Fibroblast of pulmonary artery (primary cell): ENCODE data around the gene MYLK.
A peak's percentile ranks its signal among the peaks of the same experiment; 100 is the strongest.

ENCODE experiments used
- DNase-seq: peaks from one replicate; pipeline ENCODE4 v3.0.0-alpha.2; 2010; ENCODE audit warnings: low read depth
- H3K4me3 ChIP-seq: replicated peaks from 2 replicates; pipeline ENCODE4 v1.5.1; 2011; ENCODE audit warnings: low read depth, mild to moderate bottlenecking, control low read depth, low read length, moderate library complexity
- TF ChIP-seq, protein P1 (sequence below): IDR thresholded peaks from 2 replicates; pipeline ENCODE4 v1.5.1; 2011; ENCODE audit warnings: mild to moderate bottlenecking, control low read depth, low read length, inconsistent platforms; ENCODE audit errors: missing control alignments

The MYLK gene

DNA sequence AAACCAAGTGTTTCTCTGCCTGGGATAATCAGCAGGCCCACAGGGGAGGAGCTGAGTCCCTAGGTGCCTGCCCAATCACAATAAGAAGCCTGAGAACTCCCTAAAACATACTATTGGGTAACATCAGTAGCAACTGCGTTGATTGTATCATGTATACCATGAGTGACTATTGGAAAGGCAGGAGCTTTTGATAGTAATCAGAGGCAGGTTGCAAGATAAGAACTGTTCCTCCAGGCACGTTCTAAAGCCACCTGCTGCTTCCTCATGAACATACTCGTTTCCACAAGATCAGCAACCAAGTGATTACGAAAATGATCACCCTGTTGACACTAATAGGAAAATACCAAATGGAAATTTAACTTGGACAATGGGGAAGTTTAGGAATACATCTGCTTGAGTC is 6.7 kb downstream of the MYLK start:
- no peak for DNase-seq
- H3K4me3 ChIP-seq = no peak overlapping the region
- TF ChIP-seq, protein P1, sequence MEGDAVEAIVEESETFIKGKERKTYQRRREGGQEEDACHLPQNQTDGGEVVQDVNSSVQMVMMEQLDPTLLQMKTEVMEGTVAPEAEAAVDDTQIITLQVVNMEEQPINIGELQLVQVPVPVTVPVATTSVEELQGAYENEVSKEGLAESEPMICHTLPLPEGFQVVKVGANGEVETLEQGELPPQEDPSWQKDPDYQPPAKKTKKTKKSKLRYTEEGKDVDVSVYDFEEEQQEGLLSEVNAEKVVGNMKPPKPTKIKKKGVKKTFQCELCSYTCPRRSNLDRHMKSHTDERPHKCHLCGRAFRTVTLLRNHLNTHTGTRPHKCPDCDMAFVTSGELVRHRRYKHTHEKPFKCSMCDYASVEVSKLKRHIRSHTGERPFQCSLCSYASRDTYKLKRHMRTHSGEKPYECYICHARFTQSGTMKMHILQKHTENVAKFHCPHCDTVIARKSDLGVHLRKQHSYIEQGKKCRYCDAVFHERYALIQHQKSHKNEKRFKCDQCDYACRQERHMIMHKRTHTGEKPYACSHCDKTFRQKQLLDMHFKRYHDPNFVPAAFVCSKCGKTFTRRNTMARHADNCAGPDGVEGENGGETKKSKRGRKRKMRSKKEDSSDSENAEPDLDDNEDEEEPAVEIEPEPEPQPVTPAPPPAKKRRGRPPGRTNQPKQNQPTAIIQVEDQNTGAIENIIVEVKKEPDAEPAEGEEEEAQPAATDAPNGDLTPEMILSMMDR = no peak

DNA sequence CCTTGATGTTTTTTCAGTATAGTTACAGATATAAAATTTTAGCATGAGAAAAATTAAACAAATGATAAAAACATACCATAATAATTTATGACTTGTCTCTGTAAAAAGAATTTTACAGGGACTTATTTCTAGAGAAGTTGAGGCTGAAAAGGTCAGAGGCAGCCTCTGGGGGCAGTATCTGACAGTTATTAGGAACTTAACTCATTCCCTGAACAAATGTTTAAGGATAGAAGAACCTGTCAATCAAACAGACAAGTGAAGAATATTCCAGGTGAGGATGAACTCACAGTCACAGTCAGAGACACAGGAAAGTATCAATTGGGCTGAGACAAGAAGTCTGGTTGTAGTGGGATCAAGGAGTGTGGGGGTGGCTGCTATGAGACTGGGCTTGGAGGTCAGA is 7.3 kb downstream of the MYLK start:
- TF ChIP-seq, protein P1 = peak; percentile 15
- no peak overlapping the region for H3K4me3 ChIP-seq
- no peak for DNase-seq

DNA sequence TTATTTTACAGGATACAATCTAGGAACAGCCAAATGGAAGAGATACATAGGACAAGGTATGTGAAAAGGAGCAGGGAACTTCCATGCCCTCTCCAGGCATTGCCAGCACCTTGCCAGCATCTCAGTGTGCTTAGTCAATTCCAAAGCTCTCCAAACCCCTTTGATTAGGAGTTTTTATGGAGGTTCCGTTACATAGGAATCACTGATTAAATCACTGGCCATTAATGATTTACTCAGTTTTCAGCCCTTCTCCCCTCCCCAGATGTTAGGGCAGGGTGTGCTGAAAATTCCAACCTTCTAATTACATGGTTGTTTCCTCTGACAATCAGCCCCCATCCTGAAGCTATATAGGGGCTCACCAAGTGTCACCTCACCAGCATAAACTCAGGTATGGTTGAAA is 11.5 kb downstream of the MYLK start:
- no peak overlapping the region for H3K4me3 ChIP-seq
- no peak for DNase-seq
- TF ChIP-seq, protein P1 = no peak

DNA sequence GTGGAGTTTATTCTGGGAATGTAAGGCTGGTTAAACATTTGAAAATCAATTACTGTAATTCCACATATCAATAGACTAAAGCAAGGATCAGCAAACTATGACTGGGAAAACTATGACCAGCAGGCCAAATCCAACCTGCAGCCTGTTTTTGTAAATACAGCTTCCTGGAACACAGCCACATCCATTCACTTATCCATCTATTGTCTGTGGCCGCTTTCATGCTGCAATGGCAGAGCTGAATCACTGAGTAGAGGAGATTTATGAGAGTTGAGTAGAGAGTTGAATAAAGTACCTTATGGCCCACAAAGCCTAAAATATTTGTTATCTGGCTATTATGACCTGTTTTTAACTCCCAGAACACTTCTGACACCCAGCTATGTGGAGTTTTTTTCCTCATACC is 12.2 kb downstream of the MYLK start:
- TF ChIP-seq, protein P1 = no peak
- peak; percentile 38 for DNase-seq
- no peak overlapping the region for H3K4me3 ChIP-seq

DNA sequence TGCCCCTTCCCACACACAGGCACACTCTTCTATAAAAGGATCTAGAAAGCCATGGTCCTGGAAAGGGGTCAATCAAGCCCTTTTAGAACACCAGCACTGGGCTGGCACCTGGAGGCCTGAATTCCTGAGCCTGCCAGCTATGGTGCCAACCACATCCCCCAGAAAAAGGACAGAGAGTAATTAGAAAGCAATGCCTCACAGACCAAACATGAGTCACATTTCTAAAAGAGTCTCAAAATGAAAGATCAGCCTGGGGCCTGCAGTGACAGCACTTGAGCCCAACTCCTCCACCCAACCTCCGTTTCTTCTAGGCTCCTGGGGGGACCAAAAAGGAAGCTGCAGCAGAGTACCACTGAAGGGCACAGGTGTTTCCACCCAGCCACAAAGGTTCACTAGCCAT is 14.1 kb downstream of the MYLK start:
- TF ChIP-seq, protein P1 = no peak
- no peak overlapping the region for H3K4me3 ChIP-seq
- DNase-seq = no peak

DNA sequence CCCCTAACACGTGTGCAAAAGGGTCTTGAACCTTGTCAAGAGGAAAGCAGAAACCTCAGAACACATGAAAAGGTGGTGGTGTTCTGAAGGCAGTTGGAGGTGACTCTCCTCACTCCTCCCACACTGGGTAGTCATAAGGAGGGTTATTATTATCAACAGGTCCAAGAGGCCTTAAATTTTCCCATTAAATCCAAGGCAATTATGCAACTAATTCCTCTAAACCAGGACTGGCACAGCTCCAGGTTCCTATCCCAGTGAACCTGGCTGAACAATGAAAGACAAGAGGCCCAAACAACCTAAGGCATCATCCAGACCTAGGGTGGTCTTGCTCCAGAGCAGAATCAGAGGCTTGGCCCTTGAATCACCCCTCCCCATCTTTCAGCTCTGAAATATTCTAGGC is 15.0 kb downstream of the MYLK start:
- TF ChIP-seq, protein P1 = no peak
- no peak overlapping the region for H3K4me3 ChIP-seq
- DNase-seq = no peak

DNA sequence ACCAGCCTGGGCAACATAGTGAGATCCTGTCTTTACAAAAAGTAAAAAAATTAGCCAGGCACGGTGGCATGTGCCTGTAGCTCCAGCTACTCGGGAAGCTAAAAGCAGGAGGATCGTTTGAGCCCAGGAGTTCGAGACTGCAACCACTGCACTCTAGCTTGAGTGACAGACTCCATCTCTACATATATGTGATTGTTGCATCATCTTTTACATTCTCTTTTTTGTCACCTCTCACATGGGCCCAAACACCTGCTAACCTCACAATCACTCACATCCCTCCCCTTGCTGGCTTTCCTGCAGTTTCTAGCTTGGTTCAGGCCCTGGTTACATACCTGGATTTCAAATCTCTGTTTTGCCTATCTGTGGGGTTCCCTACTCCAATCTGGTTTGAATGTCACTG is 19.4 kb downstream of the MYLK start:
- DNase-seq = no peak
- H3K4me3 ChIP-seq = no peak overlapping the region
- TF ChIP-seq, protein P1 = no peak
